GM12874 (cell line): ENCODE data around the gene IQCH.

Experiments used
- TF ChIP-seq, protein P1 (sequence below): IDR thresholded peaks from 2 replicates; pipeline ENCODE4 v1.5.1; 2011; ENCODE audit warnings: low read depth, mild to moderate bottlenecking, control low read depth, low read length, moderate library complexity; ENCODE audit not compliant: insufficient read depth

Gene IQCH

DNA sequence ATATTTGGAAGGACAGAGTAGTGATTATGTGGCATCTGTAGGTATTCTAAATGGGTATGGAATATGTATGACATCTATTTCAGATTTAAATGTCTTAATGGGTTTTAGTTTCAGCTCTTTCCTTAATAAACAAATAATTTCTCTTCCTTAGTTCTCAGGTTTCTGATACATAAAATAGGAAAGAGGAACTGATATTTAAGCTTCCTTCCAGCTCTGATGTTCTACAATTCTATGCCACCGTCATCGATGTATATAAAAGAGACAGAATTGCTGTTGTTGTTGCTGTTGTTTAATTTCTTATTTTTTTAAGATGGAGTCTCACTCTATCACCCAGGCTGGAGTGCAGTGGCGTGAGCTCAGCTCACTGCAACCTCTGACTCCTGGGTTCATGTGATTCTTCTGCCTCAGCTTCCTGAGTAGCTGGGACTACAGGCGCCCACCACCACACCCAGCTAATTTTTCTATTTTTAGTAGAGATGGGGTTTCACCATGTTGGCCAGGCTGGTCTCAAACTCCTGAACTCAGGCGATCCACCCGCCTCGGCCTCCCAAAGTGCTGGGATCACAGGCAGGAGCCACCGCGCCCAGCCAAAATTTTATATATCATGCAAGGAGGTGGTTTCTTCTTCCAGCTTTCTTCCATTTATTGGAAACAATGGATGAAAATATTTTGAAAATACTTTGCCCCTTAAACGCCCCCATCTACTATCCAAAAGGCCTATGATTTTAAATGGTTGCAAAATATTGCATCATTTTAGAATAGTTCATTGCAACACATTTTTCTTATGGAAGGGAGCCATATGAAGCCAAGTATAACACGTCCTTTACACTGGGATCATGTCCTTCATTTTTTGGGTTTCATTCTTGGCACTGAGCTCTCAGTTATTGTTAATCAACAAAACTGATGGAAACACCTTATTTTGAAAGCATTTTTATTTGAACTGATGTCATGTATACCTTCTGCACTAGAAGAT lies 252.5 kb downstream of the IQCH start:
- TF ChIP-seq, protein P1, sequence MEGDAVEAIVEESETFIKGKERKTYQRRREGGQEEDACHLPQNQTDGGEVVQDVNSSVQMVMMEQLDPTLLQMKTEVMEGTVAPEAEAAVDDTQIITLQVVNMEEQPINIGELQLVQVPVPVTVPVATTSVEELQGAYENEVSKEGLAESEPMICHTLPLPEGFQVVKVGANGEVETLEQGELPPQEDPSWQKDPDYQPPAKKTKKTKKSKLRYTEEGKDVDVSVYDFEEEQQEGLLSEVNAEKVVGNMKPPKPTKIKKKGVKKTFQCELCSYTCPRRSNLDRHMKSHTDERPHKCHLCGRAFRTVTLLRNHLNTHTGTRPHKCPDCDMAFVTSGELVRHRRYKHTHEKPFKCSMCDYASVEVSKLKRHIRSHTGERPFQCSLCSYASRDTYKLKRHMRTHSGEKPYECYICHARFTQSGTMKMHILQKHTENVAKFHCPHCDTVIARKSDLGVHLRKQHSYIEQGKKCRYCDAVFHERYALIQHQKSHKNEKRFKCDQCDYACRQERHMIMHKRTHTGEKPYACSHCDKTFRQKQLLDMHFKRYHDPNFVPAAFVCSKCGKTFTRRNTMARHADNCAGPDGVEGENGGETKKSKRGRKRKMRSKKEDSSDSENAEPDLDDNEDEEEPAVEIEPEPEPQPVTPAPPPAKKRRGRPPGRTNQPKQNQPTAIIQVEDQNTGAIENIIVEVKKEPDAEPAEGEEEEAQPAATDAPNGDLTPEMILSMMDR = no peak

DNA sequence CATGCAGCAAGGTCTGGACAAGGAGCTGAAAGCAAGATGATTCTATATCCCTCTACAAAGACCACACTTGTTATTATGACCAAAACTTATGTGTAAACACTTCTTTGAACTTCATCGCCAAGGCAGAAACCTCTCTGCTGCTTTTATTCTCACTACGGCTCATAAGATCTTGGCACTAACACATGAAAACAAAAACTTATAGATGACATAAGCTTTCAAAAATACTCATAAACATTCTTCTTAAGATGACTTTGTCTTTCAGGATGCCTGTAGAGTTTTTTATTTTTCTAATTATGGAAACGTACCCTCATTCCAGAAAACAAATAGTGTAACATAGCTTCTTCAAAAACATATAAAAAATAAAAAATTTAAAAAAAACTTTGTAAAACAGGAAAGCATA lies 253.8 kb downstream of the IQCH start:
- TF ChIP-seq, protein P1 = no peak

DNA sequence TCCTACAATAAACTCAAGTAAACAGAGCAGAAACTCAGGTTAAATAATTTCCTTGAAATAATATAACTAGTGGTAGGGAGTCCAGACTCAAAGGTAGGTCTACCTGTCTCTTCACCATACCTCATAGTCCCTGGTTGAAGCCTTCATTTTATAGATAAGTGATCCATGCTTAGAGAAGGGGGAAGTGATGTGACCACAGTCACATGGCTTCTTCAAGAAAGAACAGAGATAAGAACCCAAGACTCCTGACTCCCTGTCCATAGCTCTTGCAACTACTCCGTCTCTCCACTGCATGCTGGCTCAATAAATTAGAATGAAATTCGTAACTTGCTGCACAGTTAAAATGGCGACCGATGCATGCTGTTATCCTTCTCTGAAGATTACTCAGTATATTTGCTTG lies 255.3 kb downstream of the IQCH start:
- TF ChIP-seq, protein P1 = no peak

DNA sequence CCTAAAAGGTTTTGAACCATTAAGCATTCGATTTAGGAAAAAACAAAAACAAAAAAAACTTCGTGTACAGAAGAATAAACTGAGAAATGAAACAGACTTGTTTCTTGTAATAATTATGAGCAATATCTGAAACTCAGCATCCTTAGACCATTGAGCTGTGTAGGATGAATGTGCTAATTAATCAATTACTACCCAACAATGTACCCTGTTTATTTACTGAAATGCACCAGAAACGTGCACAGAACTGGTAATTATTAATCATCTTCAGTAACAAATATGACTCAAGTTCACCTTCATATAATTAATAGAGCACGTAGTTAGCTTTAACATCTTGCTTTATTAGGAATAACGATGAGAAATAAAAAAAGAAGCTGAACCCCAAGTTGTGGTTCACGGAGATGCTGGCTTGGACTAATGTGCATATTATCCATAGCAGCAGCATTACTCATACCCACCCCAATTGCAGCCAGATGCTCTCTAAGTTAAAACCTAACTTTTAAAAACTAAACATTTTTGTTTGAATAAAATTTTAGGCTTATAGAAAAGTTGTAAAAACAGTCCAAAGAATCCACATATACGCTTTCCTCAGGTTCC lies 256.1 kb downstream of the IQCH start:
- TF ChIP-seq, protein P1 = no peak

DNA sequence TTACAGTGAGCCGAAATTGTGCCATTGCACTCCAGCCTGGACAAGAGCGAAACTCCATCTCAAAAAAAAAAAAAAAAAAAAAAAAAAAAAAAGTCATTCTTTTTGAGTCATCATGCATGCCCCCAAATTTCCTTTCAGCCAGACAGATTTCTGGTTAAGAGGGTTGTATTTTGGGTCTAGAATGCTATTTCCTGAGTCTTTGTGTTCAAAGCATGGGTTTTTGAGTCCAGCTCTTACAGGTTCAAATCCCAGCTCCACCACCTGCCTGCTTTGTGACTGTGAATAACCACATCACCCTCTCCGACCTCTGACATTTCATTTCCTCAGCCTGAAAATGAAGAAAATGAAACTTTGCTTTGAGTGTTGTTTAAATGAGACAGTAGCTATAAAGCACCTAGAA lies 257.0 kb downstream of the IQCH start:
- TF ChIP-seq, protein P1 = no peak

DNA sequence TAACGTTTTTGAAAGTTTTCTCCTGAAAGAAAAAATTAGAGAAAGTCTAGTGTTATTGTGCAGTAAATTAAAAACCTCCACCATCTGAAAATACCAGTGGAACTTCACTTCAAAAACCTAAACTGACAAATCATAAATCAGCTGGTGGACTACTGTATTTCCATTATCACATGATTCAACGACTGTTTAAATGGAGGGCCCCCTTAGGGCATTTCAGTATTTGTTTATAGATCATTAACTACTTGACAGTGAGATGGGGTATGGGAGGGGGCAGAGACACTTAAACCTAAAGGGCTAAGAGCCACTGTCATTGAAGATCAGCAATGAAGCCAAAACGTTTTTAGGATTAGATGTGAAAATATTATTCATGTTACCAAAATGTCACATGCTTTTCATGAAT lies 257.6 kb downstream of the IQCH start:
- TF ChIP-seq, protein P1 = no peak

DNA sequence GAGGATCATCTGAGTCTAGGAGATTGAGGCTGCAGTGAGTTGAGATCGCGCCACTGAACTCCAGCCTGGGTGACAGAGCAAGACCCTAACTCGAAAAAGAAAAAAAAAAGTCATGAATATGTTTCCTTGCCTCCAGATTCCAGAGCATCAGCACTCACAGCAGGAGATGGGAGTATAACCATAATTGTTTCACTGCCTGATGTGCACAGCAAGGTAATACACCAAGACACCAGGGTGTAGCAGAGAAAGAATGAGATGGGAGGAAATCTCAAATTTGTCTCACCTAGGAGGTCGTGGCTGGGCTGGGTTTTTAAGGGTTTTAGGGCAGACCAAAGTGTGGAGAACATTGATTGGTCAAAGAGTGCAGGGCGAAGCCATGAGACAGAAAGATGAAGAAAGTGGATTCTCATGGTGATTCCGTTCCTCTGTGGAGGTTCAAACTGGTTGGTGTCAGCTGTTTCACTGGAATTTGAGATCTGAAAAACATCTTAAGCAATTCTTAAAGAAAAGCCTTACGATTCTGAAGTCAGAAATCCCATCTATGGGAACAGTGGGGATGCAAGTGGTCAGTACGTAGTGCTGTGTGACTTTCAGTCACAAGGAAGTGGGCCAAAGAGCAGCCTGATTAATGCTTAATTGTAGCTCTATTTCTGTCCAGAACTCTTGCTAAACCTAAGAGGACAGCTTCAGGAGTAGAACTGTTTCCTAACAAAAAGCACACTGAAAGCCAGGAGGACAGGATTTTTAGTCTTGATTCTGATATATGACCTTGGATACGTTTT lies 258.5 kb downstream of the IQCH start:
- TF ChIP-seq, protein P1 = no peak
